A549 (cell line): Measurements from ENCODE around the gene CST4.

ENCODE experiments used
- BHLHE40 ChIP-seq: IDR thresholded peaks from 2 replicates; pipeline ENCODE4 v1.6.1; 2012; ENCODE audit warnings: low read depth, low read length, inconsistent platforms
- CTCF ChIP-seq: fragments of >200 bp; sonication (Bioruptor Twin); formaldehyde crosslinking; IDR thresholded peaks from 3 replicates; pipeline ENCODE4 v1.5.1; 2016
- ESRRA ChIP-seq: fragments of 150-350 bp; IDR thresholded peaks from 2 replicates; pipeline ENCODE4 v1.6.1; 2014; ENCODE audit warnings: mild to moderate bottlenecking, low read length, borderline replicate concordance
- JUN ChIP-seq, 2 experiments: fragments of >200 bp; sonication (Bioruptor Twin); formaldehyde crosslinking; IDR thresholded peaks; 2 replicates in 1 of 2; 3 replicates in 1 of 2; pipeline ENCODE4 v1.6.1; 2016 to 2017
- JUNB ChIP-seq: fragments of >200 bp; sonication (Bioruptor Twin); formaldehyde crosslinking; IDR thresholded peaks from 2 replicates; pipeline ENCODE4 v1.6.1; 2016
- MAFK ChIP-seq: fragments of 450-650 bp; IDR thresholded peaks from 2 replicates; pipeline ENCODE4 v1.6.1; 2014; ENCODE audit not compliant: partially characterized antibody
- NFE2L2 ChIP-seq: fragments of 150-350 bp; conservative IDR thresholded peaks from 2 replicates; pipeline ENCODE4 v1.6.1; 2014; ENCODE audit warnings: low read length
- PHF8 ChIP-seq: fragments of 200-600 bp; sonication (generic); IDR thresholded peaks from 2 replicates; pipeline ENCODE4 v1.6.1; 2016; ENCODE audit warnings: low read depth, mild to moderate bottlenecking, antibody characterized with exemption, moderate library complexity, borderline replicate concordance
- POLR2A ChIP-seq: IDR thresholded peaks from 2 replicates; pipeline ENCODE4 v1.6.1; 2012; ENCODE audit warnings: mild to moderate bottlenecking, low read length
- RAD21 ChIP-seq, 2 experiments: fragments of >200 bp in 1 of 2; sonication (Bioruptor Twin) in 1 of 2; formaldehyde crosslinking in 1 of 2; IDR thresholded peaks in 1 of 2; conservative IDR thresholded peaks in 1 of 2; 2 replicates in 1 of 2; 3 replicates in 1 of 2; pipeline ENCODE4 v1.6.1; 2012 to 2018; ENCODE audit warnings: inconsistent platforms in 1 of 2
- RCOR1 ChIP-seq: fragments of 150-350 bp; IDR thresholded peaks from 2 replicates; pipeline ENCODE4 v1.6.1; 2014; ENCODE audit warnings: antibody characterized with exemption, low read length, low read depth
- REST ChIP-seq: fragments of 200-600 bp; sonication (generic); IDR thresholded peaks from 2 replicates; pipeline ENCODE4 v1.6.1; 2016; ENCODE audit warnings: antibody characterized with exemption, mild to moderate bottlenecking, moderate library complexity
- USF2 ChIP-seq: fragments of 450-650 bp; IDR thresholded peaks from 2 replicates; pipeline ENCODE4 v1.6.1; 2014; ENCODE audit warnings: antibody characterized with exemption

- TF ChIP-seq CTCF (no peak), REST (no peak), RCOR1 (no peak), POLR2A (no peak), PHF8 (no peak), USF2 (no peak), ESRRA (no peak), RAD21 (conservative IDR thresholded peaks at IDR 0.05 in 1 of 2, IDR thresholded peaks at IDR 0.05 in 1 of 2) (no peak), MAFK (no peak), NFE2L2 (no peak), JUNB (no peak), BHLHE40 (no peak), JUN (IDR thresholded peaks at IDR 0.05) (no peak)
Measured at GRCh38 chr20:23670361-23670760, 18.5 kb downstream of the CST4 start.
